K562 (cell line): ENCODE data around the gene C1orf116. TPM values are rescaled to one million over a fixed set of nuclear protein-coding genes. Genes with fewer than 3 reads are reported as not detected.

Source experiments
- ATAC-seq: fragments of 200-7000 bp; cut with Tn5 transposase; 3 replicates; pipeline ENCODE4 v1.9.1; 2020; ENCODE audit warnings: moderate library complexity
- BruUV-seq: library from RNA; stranded (reverse); fragments of 400-500 nt; replicated peaks from 2 replicates; lab custom pipeline; 2021; lab: Mats Ljungman, UMichigan
- CTCF ChIA-PET: fragments of 300-600 bp; formaldehyde crosslinking; extraction: SDS; loops from one replicate; lab custom pipeline; 2021; ENCODE audit warnings: low intra/inter-chr PET ratio; lab: Yijun Ruan, JAX
- POLR2A ChIA-PET: fragments of 300-600, 350-650 bp; sonication (Branson Sonifier 250); formaldehyde crosslinking; extraction: SDS; loops from one replicate; lab custom pipeline; 2021; ENCODE audit warnings: antibody characterized with exemption, inconsistent platforms; lab: Yijun Ruan, JAX
- DNase-seq, 4 experiments: peaks; one replicate each; pipeline versions ENCODE4 v3.0.0 to v3.0.0-alpha.2; 2011 to 2018; ENCODE audit warnings: low spot score in 3 of 4, mixed read lengths in 3 of 4; ENCODE audit errors: extremely low read depth in 1 of 4
- FAIRE-seq: peaks from 2 replicates; lab custom pipeline; 2011; peaks lifted over from hg19 to GRCh38; lab: Jason Lieb, UNC
- H2AFZ ChIP-seq: 2 replicates; pipeline ENCODE4 v1.6.0; 2011; ENCODE audit warnings: low read depth, low read length, control low read depth, inconsistent platforms
- H3K27ac ChIP-seq: fragments of 200-600 bp; 3 replicates; pipeline ENCODE4 v1.8.0; 2011; ENCODE audit warnings: low read depth, mild to moderate bottlenecking, control low read depth, inconsistent platforms, low read length, moderate library complexity, mixed read lengths; ENCODE audit errors: extremely low read depth
- H3K27me3 ChIP-seq, 2 experiments: fragments of 300-600 bp in 1 of 2; 2 replicates in 1 of 2; 3 replicates in 1 of 2; pipeline versions ENCODE4 v1.6.0 to v1.8.0; 2011; ENCODE audit warnings: inconsistent platforms in 2 of 2, low read length in 2 of 2, mild to moderate bottlenecking in 1 of 2, mixed read lengths in 1 of 2, moderate library complexity in 1 of 2; ENCODE audit not compliant: control insufficient read depth in 2 of 2, insufficient read depth in 2 of 2
- H3K36me3 ChIP-seq: fragments of 300-600 bp; 3 replicates; pipeline ENCODE4 v1.8.0; 2011; ENCODE audit warnings: mild to moderate bottlenecking, low read length, inconsistent platforms; ENCODE audit not compliant: control insufficient read depth, insufficient read depth
- H3K4me1 ChIP-seq, 2 experiments: fragments of 200-600 bp in 1 of 2; replicated peaks in 1 of 2; 2 replicates in 1 of 2; 3 replicates in 1 of 2; pipeline versions ENCODE4 v1.5.1 to v1.8.0; 2011; ENCODE audit warnings: inconsistent platforms in 2 of 2, low read length in 2 of 2, mild to moderate bottlenecking in 1 of 2, mixed read lengths in 1 of 2, moderate library complexity in 1 of 2; ENCODE audit not compliant: control insufficient read depth in 2 of 2, insufficient read depth in 2 of 2
- H3K4me2 ChIP-seq: 2 replicates; pipeline ENCODE4 v1.6.1; 2011; ENCODE audit warnings: low read length, control low read depth, inconsistent platforms, mixed read lengths; ENCODE audit not compliant: insufficient read depth
- H3K4me3 ChIP-seq: fragments of 200-600 bp; sonication (generic), shearing (Covaris generic); 2 replicates; pipeline ENCODE4 v1.5.1; 2016; ENCODE audit warnings: control low read depth, inconsistent platforms
- H3K79me2 ChIP-seq: fragments of 200-600 bp; 3 replicates; pipeline ENCODE4 v1.8.0; 2011; ENCODE audit warnings: low read length, inconsistent platforms; ENCODE audit not compliant: control insufficient read depth, insufficient read depth
- H3K9ac ChIP-seq, 2 experiments: 2 replicates each; pipeline versions ENCODE4 v1.6.0 to v1.6.1; 2011; ENCODE audit warnings: low read depth in 2 of 2, low read length in 2 of 2, control low read depth in 1 of 2, inconsistent platforms in 1 of 2, mild to moderate bottlenecking in 1 of 2, mixed read lengths in 1 of 2; ENCODE audit not compliant: insufficient read depth in 1 of 2
- H3K9me1 ChIP-seq: one replicate; pipeline ENCODE4 v1.6.0; 2011; ENCODE audit warnings: inconsistent platforms, mild to moderate bottlenecking, low read length, moderate library complexity; ENCODE audit not compliant: control insufficient read depth, insufficient read depth
- H3K9me3 ChIP-seq: replicated peaks from 2 replicates; pipeline ENCODE4 v1.5.1; 2011; ENCODE audit warnings: low read depth, low read length, inconsistent platforms; ENCODE audit not compliant: control insufficient read depth, insufficient read depth
- H4K20me1 ChIP-seq: replicated peaks from 2 replicates; pipeline ENCODE4 v1.6.1; 2011; ENCODE audit warnings: low read length, inconsistent platforms, mixed read lengths; ENCODE audit not compliant: control insufficient read depth, insufficient read depth
- ATF3 ChIP-seq, 2 experiments: fragments of 450-650 bp in 1 of 2; sonication (generic) in 1 of 2; formaldehyde crosslinking in 1 of 2; IDR thresholded peaks in 1 of 2; conservative IDR thresholded peaks in 1 of 2; 2 replicates each; pipeline versions ENCODE4 v1.6.1 to v1.8.1; 2016 to 2023; ENCODE audit warnings: mild to moderate bottlenecking in 2 of 2, moderate library complexity in 2 of 2, inconsistent platforms in 1 of 2, missing genetic modification reagents in 1 of 2
- EP300 ChIP-seq: IDR thresholded peaks from 2 replicates; pipeline ENCODE4 v1.6.1; 2012; ENCODE audit warnings: low read length, improper control_type of control experiment
- ETV1 ChIP-seq: fragments of 450-650 bp; conservative IDR thresholded peaks from 2 replicates; pipeline ENCODE4 v1.6.1; 2016; ENCODE audit warnings: missing genetic modification characterization, control low read depth, low read depth, missing compliant biosample characterization
- HDAC2 ChIP-seq: fragments of 450-650 bp; IDR thresholded peaks from 2 replicates; pipeline ENCODE4 v1.6.1; 2016; ENCODE audit warnings: mild to moderate bottlenecking
- KLF10 ChIP-seq: fragments of 250-450 bp; sonication (Bioruptor Pico); IDR thresholded peaks from 2 replicates; pipeline ENCODE4 v1.6.1; 2021; ENCODE audit warnings: matching md5 sums
- PRMT5 ChIP-seq: sonication (generic); formaldehyde crosslinking; IDR thresholded peaks from 2 replicates; pipeline ENCODE4 v1.5.0; 2020; ENCODE audit warnings: missing genetic modification reagents
- RAD21 ChIP-seq, 2 experiments: fragments of 250-450 bp in 1 of 2; fragments of 450-650 bp in 1 of 2; sonication (Bioruptor Pico) in 1 of 2; formaldehyde crosslinking in 1 of 2; IDR thresholded peaks in 1 of 2; conservative IDR thresholded peaks in 1 of 2; 2 replicates each; pipeline versions ENCODE4 v1.4.0 to v1.8.0; 2020 to 2022; ENCODE audit warnings: mild to moderate bottlenecking in 2 of 2, moderate library complexity in 1 of 2
- SMAD4 ChIP-seq: fragments of 250-450 bp; sonication (Bioruptor Pico); conservative IDR thresholded peaks from 2 replicates; pipeline ENCODE4 v1.8.0; 2021; ENCODE audit warnings: inconsistent platforms, mild to moderate bottlenecking, moderate library complexity
- in situ Hi-C: fragments of 300-500 bp; cut with MboI; formaldehyde crosslinking; loops from 4 replicates; pipeline ENCODE4 v1.15.0; 2018; ENCODE audit warnings: inconsistent platforms, mixed read lengths
- intact Hi-C: fragments of 100-400 bp; cut with micrococcal nuclease; formaldehyde crosslinking; loops from 2 replicates; pipeline ENCODE4 v1.14.2; 2022
- polyA plus RNA-seq, 8 experiments: library from polyadenylated mRNA; depleted of rRNA in 4 of 8; stranded (reverse) in 5 of 8; unstranded in 3 of 8; fragments of >200 nt; fragmentation: Nextera tagmentation in 2 of 8; fragmentation: Illumina TruSeq in 1 of 8; extraction: Ambion mirVana in 2 of 8; extraction: Trizol in 1 of 8; gene quantifications; 2 replicates each; pipeline versions ENCODE4 v1.2.1 to v1.2.3, GENCODE V29; 2011 to 2014; ENCODE audit warnings: inconsistent platforms in 1 of 8, missing spikeins in 1 of 8
- total RNA-seq, 7 experiments: library from RNA; depleted of rRNA in 6 of 7; stranded (reverse); fragments of >200 nt in 6 of 7; fragmentation: Illumina TruSeq in 2 of 7; extraction: Trizol in 2 of 7; gene quantifications; 2 replicates each; pipeline versions ENCODE4 v1.2.1 to v1.2.3, GENCODE V29; 2011 to 2021; ENCODE audit warnings: low replicate concordance in 1 of 7
- TF ChIP-seq, protein P1 (sequence below): fragments of 450-650 bp; IDR thresholded peaks from 2 replicates; pipeline ENCODE4 v1.6.1; 2017; ENCODE audit warnings: antibody characterized with exemption, mild to moderate bottlenecking
- TF ChIP-seq, protein P2 (sequence below): sonication (generic); formaldehyde crosslinking; IDR thresholded peaks from 2 replicates; pipeline ENCODE4 v1.8.1; 2022; ENCODE audit warnings: missing genetic modification reagents

Gene C1orf116
- total and polyA plus RNA-seq, 9 of the 15 experiments (the other 6 are each of a cell fraction or from before 2014, with no cell fraction given) = 0.62 to 3.0 (median 0.95) TPM

- TF ChIP-seq, protein P1, sequence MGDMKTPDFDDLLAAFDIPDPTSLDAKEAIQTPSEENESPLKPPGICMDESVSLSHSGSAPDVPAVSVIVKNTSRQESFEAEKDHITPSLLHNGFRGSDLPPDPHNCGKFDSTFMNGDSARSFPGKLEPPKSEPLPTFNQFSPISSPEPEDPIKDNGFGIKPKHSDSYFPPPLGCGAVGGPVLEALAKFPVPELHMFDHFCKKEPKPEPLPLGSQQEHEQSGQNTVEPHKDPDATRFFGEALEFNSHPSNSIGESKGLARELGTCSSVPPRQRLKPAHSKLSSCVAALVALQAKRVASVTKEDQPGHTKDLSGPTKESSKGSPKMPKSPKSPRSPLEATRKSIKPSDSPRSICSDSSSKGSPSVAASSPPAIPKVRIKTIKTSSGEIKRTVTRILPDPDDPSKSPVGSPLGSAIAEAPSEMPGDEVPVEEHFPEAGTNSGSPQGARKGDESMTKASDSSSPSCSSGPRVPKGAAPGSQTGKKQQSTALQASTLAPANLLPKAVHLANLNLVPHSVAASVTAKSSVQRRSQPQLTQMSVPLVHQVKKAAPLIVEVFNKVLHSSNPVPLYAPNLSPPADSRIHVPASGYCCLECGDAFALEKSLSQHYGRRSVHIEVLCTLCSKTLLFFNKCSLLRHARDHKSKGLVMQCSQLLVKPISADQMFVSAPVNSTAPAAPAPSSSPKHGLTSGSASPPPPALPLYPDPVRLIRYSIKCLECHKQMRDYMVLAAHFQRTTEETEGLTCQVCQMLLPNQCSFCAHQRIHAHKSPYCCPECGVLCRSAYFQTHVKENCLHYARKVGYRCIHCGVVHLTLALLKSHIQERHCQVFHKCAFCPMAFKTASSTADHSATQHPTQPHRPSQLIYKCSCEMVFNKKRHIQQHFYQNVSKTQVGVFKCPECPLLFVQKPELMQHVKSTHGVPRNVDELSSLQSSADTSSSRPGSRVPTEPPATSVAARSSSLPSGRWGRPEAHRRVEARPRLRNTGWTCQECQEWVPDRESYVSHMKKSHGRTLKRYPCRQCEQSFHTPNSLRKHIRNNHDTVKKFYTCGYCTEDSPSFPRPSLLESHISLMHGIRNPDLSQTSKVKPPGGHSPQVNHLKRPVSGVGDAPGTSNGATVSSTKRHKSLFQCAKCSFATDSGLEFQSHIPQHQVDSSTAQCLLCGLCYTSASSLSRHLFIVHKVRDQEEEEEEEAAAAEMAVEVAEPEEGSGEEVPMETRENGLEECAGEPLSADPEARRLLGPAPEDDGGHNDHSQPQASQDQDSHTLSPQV = peak; percentile 55; the same call in 1 of the 2 replicates
- TF ChIP-seq ATF3 (IDR thresholded peaks at IDR 0.05) = 0 out of 2 replicates have a peak, but pooled peaks have one; percentile 11
- no peak for TF ChIP-seq ATF3 (CRISPR knock-in tag; conservative IDR thresholded peaks at IDR 0.05)
Observed at GRCh38 chr1:207035877-207036551, 3.5 kb upstream of the C1orf116 start (continued).

DNA sequence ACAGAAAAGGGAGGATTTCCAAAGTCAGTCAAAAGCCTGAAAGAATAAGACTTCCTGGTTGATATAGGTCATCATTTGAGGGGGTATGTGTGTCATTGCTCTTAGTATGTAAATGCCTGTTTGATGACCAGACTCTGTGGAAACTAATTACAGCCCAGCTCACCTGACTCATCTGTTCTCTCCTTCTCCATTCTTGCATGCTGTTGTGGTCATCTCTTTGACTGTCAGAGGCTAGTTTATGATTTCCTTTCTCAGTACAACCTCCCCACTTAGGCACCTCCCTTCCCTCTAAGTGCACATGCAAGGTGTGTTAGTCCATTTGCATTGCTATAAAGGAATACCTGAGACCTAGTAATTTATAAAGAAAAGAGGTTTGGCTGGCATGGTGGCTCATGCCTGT lies 2.4 kb upstream of the C1orf116 start:
- ATAC-seq (peak; percentile 9), DNase-seq (peak in 2 of 4 experiments; percentile 51 to 54), FAIRE-seq (no peak)
- peak overlapping the region; percentile 5 for H2AFZ ChIP-seq
- H3K4me3 ChIP-seq = no peak overlapping the region
- ChIA-PET CTCF (no interaction called here), POLR2A (interaction anchor here (3.1 to 9.0 kb wide), 3 partner anchors 10 to 13 kb away, joined by 26 to 104 read pairs (median 33); partner anchors contain the start of gene YOD1)
- no peaks in the 10 kb centered on the region for H3K9me3 ChIP-seq
- in situ Hi-C loops = no loop called here
- H3K27me3 ChIP-seq = no peaks in the 10 kb centered on the region
- no peaks in the 10 kb centered on the region for H3K36me3 ChIP-seq
- H3K4me1 ChIP-seq = peaks cover 15 to 84% of the 10 kb centered on the region in 2 experiments
- intact Hi-C loops = no loop called here
- H4K20me1 ChIP-seq = no peaks in the 10 kb centered on the region
- H3K27ac ChIP-seq = no peak overlapping the region
- H3K9me1 ChIP-seq = no peaks in the 10 kb centered on the region
- no peak overlapping the region for H3K9ac ChIP-seq
- no peaks in the 10 kb centered on the region; the same call in 2 of the 3 replicates for H3K79me2 ChIP-seq
- H3K4me2 ChIP-seq = no peak overlapping the region
- no TSS peak for BruUV-seq
- TF ChIP-seq PRMT5 (CRISPR knock-in tag) = no peak
- no peak for TF ChIP-seq HDAC2
- TF ChIP-seq SMAD4 (CRISPR knock-in tag) = peak; percentile 12; the same call in 1 of the 2 replicates
- TF ChIP-seq ETV1 (tag) = 0 out of 2 replicates have a peak, but pooled peaks have one; percentile 14
- TF ChIP-seq KLF10 = no peak
- TF ChIP-seq, protein P2, sequence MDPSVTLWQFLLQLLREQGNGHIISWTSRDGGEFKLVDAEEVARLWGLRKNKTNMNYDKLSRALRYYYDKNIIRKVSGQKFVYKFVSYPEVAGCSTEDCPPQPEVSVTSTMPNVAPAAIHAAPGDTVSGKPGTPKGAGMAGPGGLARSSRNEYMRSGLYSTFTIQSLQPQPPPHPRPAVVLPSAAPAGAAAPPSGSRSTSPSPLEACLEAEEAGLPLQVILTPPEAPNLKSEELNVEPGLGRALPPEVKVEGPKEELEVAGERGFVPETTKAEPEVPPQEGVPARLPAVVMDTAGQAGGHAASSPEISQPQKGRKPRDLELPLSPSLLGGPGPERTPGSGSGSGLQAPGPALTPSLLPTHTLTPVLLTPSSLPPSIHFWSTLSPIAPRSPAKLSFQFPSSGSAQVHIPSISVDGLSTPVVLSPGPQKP (CRISPR knock-in tag) = no peak
- TF ChIP-seq ATF3 (IDR thresholded peaks at IDR 0.05) = peak; percentile 87
- no peak for TF ChIP-seq ATF3 (CRISPR knock-in tag; conservative IDR thresholded peaks at IDR 0.05)
- TF ChIP-seq RAD21 (CRISPR knock-in tag; conservative IDR thresholded peaks at IDR 0.05 in 1 of 2, IDR thresholded peaks at IDR 0.05 in 1 of 2) = peak in 1 of 2 experiments; percentile 17; a peak in 1 of 4 replicates
- 0 out of 2 replicates have a peak, but pooled peaks have one; percentile 32 for TF ChIP-seq EP300
